Breast epithelium (tissue), 3 donors: Measurements from ENCODE around the gene SHISA7.

Experiments used
- CTCF ChIP-seq, 3 donors: fragments of 450-650 bp; IDR thresholded peaks; one replicate each; pipeline ENCODE4 v1.5.1; 2016 to 2017; ENCODE audit warnings: antibody characterized with exemption in 3 of 3, mild to moderate bottlenecking in 3 of 3, moderate library complexity in 3 of 3
- POLR2A ChIP-seq: fragments of 450-650 bp; IDR thresholded peaks from one replicate; pipeline ENCODE4 v1.6.1; 2016; ENCODE audit warnings: antibody characterized with exemption, mild to moderate bottlenecking, moderate library complexity
- POLR2AphosphoS5 ChIP-seq, 3 donors: sonication (generic); formaldehyde crosslinking; IDR thresholded peaks; one replicate each; pipeline ENCODE4 v1.6.1; 2017; ENCODE audit warnings: antibody characterized with exemption in 3 of 3

GRCh38 chr19:55483706-55484592 is 40.8 kb upstream of the SHISA7 start:
- TF ChIP-seq POLR2AphosphoS5 (IDR thresholded peaks at IDR 0.05): no peak
- no peak for TF ChIP-seq POLR2A
- no peak for TF ChIP-seq CTCF (IDR thresholded peaks at IDR 0.05)
